T follicular helper cell (primary cell): ENCODE measurements around the gene SIRPB1.
"Not testable (repeated sequence)": the region's sequence is repeated elsewhere in the genome, so short reads cannot be mapped to it uniquely, and the experiment has no call there.

Experiments used
- DNase-seq: peaks from one replicate; pipeline ENCODE4 v3.0.0-alpha.2; 2020; ENCODE audit warnings: low read depth

The SIRPB1 gene

DNA sequence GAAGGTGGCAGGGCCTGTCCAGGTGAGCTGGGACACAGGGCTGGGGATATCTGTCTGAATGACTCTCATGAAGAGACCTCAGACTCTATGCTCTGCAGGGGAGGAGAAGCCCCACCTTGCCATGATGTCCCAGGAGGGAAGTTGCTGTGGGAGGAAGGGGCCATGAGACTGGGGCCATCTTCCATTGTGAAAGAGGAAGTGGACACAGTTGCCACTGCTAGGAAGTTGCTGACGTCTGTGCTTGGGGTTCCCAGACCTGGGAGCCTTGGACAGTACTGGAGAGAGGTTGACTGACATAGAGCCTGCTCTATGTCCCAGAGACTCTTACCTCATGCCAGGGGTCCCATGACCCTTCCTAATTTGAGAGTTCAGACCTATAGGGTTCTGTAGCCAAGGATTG, 24.5 kb downstream of the SIRPB1 start:
- DNase-seq = no peak

DNA sequence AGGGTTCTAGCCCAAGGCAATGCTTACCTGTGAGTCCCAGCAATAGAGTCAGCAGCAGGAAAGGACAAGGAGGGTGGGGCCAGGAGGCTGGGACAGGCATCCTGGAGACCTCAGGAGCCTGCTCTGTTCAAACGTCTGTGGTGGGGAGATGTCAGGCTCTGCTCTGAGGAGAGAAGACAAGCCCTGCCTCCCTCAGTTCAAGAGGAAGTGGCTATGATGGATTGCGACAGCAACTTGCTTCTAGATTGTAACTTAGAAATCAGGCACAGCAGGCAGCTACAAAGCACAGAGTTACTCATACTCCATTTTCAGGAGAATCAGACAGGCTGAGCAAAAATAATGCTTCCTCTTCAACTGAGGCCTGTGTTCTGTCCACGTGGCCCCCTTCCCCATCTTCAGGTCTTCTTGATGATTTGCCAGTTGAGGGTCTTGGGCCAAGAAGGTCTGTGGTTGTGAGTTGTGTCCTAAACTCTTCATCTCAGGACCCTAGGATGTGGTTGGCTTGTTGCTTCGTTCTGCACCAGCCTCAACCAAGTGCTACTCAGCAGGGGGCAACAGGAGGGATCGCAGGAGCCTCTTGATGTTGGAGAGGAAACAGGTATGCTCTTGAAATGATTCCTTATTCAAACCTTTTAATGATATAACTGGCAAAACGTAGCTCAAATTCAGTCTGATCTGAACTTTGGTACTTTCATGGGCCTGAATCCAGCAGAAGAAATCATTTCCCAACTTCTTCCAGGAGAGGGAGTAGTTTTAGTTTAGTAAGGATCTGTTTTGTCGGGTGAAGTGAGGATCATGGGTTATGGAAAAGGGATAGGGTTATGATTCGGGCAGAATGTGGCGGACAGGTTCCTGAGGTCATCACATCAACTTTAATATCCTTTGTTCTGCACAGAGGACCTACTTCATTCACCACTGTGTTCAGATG, 31.0 kb downstream of the SIRPB1 start:
- no peak for DNase-seq

DNA sequence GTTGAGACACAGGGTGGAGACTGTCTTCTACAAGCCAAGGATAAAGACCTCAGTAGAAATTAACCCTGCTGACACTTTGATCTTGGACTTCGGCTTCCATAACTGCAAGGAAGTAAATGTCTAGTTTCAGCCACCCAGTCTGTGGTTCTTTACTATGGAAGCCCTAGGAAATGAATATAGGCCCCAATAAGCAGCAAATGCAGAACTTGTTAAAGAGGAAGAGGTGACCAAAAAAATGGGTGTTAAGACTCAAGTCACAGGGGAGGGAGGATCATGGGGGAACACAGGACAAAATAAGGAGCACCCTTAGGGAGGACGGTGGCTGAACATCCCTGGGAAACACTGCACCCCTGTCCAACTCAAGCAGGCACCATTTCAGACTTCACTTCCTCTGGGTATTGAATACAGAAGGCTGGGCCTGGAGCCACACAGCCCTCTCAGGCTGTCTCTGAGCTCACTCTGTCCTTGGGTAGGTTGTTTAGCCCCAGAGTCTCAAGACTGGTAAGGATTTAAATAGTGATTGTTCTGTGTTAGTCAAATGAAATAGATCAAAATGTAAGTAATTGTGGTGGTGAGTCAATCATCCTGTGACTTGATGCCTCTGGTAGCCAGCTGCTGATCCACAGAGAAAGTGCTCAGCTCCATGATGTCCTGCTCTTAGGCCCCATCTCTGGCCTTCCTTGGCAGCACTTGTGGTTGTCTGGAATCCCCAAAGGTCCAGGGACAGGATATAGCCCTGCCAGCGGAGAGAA, 31.9 kb downstream of the SIRPB1 start:
- DNase-seq = no peak

DNA sequence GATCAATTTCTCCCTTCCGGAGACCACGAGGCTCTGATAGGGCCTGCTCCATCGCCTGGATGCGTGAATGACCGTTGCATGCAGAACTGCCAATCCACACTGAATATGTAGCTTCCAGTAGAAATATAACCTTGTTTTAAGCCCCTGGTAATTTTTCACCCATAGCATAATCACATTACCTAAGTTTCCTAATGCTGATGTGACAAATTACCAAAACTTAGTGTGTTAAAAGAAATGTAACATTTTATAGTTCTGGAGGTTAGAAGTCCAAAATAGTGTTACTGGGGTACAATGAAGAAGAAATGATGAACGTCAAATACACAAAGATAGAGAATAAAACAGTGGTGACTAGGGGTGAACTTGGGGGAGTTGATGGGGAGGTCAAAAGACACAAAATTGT, 40.3 kb downstream of the SIRPB1 start:
- DNase-seq = no peak

DNA sequence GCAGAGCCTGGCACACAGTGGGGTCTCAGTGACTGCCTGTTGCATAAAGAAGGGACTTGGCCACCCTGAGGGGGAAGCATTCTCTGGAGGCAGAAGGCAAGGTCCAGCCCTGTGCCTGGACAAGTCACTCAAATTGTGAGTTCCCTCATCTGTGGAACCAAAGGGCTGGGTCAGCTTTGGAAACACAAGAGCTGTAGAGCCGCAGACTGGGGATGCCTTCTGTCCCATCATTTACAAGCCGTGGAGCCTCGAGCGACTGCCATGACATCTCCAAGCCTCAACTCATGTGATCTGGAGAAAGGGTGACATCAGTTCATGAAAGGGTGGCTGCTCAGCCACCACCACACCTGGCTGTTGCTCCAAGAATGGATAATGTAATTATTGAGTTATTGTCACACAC, 41.9 kb downstream of the SIRPB1 start:
- DNase-seq = no peak

DNA sequence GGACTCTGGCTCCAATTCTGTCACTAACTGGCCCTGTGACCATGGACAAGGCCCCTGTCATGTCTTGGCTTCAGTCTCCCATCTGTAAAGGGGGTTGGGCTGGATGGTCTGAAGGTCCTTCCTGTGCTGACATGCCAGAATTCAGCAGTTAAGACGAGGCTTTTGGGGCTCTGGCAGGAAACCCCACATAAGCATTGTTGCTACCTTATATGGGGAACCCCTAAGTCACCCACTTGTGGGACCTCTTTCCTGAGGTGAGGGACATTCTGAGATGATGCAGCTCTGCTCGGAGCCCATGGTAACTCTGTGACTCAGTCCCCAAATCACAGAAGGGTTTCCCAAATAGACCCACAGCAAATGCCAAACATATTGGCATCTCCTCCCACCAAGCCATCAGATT, 42.5 kb downstream of the SIRPB1 start:
- not testable (repeated sequence) for DNase-seq

DNA sequence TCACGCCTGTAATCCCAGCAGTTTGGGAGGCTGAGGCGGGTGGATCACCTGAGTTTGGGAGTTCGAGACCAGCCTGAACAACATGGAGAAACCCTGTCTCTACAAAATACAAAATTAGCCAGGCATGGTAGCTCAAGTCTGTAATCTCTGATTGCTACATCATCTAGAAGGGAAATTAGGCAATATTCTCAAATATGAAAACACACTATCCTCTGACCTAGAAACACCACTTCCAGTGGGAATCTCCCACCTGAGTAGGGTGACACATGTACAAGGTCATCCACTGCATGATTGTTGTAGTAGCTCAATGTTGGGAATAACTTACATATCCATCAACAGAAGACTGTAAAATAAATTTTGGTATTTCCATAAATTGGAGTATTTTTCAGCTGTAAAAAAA, 43.2 kb downstream of the SIRPB1 start:
- DNase-seq = no peak

DNA sequence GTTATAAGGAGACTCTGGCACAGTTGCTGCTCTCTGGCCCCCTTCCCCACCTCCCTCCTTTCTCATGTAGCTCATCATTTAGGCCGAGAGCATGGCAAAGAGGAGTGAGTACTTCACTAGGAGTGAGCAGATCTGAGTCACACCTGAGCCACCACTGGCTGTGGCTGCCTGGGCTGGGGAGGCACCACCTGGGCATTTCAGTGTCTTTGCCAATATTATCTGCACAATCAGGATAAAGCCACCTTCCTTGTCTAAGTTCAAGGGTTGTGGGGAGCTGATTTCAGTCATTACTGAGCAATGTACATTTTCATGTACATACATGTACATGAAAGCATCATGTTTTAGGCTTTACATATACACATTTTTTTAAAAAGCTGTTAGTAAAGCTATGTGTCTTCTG, 43.8 kb downstream of the SIRPB1 start:
- not testable (repeated sequence) for DNase-seq

DNA sequence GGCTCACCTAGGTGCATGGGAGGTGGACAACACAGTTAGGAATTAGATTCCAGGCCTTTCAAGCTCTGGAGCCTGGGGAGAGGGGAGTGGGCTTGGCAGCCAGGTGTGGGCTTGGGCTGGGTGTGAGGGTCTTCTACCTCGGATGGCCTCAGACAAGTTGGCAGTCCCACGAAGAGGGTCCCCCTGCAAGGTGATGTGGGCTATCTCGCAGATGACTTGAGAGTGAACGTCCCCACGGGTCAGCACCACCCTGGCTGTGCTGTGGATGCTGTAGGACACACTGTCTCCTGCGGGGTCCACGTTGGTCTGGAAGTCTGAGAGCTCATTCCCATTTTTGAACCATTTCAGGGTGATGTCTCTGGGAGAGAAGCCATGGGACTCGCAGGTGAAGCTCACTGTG, 48.2 kb downstream of the SIRPB1 start:
- DNase-seq = not testable (repeated sequence)
